ENCODE measurements around the gene AKT3.

Gene AKT3

GRCh38 chr1:243469497-243469896 is 380.5 kb downstream of the AKT3 start:
- H4K20me1 ChIP-seq (ENCODE audit: insufficient read depth, low read length, poor library complexity, severe bottlenecking): no peaks in the 10 kb centered on the region

GRCh38 chr1:243465738-243466137 is 384.3 kb downstream of the AKT3 start:
- Histone ChIP-seq H3K4me1 (ENCODE audit: insufficient read depth, low read length, poor library complexity, severe bottlenecking) (no peaks in the 10 kb centered on the region), H2AFZ (ENCODE audit: low read length) (no peak overlapping the region), H3K4me2 (ENCODE audit: low read depth, low read length, poor library complexity, severe bottlenecking) (no peak overlapping the region), H3F3A (ENCODE audit: low read depth) (no peaks in the 10 kb centered on the region), H3K9ac (ENCODE audit: low read depth, low read length, poor library complexity, severe bottlenecking) (no peak overlapping the region), H3K79me2 (ENCODE audit: insufficient read depth, low read length) (no peaks in the 10 kb centered on the region), H3K9me3 (ENCODE audit: insufficient read depth, low read depth, low read length) (no peaks in the 10 kb centered on the region), H4K20me1 (ENCODE audit: insufficient read depth, low read length, poor library complexity, severe bottlenecking) (no peaks in the 10 kb centered on the region), H3K9me2 (replicated peaks; ENCODE audit: low read depth, low read length) (no peaks in the 10 kb centered on the region), H3K36me3 (ENCODE audit: insufficient read depth, low read length) (no peaks in the 10 kb centered on the region), H3K4me3 (ENCODE audit: low read length, poor library complexity, severe bottlenecking) (no peak overlapping the region), H3K27me3 (ENCODE audit: insufficient read depth, low read length, poor library complexity, severe bottlenecking) (no peaks in the 10 kb centered on the region)
- TF ChIP-seq CTCF (conservative IDR thresholded peaks at IDR 0.05; ENCODE audit: low read length): no peak
- TF ChIP-seq EZH2phosphoT487 (IDR thresholded peaks at IDR 0.05; ENCODE audit: borderline replicate concordance): no peak

More at GRCh38 chr1:243469497-243469896, 380.5 kb downstream of the AKT3 start:
- Histone ChIP-seq H3K79me2 (ENCODE audit: insufficient read depth, low read length) (no peaks in the 10 kb centered on the region), H3K4me1 (ENCODE audit: insufficient read depth, low read length, poor library complexity, severe bottlenecking) (no peaks in the 10 kb centered on the region), H3K9ac (ENCODE audit: low read depth, low read length, poor library complexity, severe bottlenecking) (no peak overlapping the region), H3K4me3 (ENCODE audit: low read length, poor library complexity, severe bottlenecking) (no peak overlapping the region), H3K9me2 (replicated peaks; ENCODE audit: low read depth, low read length) (no peaks in the 10 kb centered on the region), H3K9me3 (ENCODE audit: insufficient read depth, low read depth, low read length) (no peaks in the 10 kb centered on the region), H3K27me3 (ENCODE audit: insufficient read depth, low read length, poor library complexity, severe bottlenecking) (no peaks in the 10 kb centered on the region), H3F3A (ENCODE audit: low read depth) (no peaks in the 10 kb centered on the region), H3K36me3 (ENCODE audit: insufficient read depth, low read length) (no peaks in the 10 kb centered on the region), H3K4me2 (ENCODE audit: low read depth, low read length, poor library complexity, severe bottlenecking) (no peak overlapping the region), H2AFZ (ENCODE audit: low read length) (no peak overlapping the region)
- TF ChIP-seq CTCF (conservative IDR thresholded peaks at IDR 0.05; ENCODE audit: low read length) (no peak), EZH2phosphoT487 (IDR thresholded peaks at IDR 0.05; ENCODE audit: borderline replicate concordance) (no peak)

- no peak for TF ChIP-seq CTCF (conservative IDR thresholded peaks at IDR 0.05; ENCODE audit: low read length)
- TF ChIP-seq EZH2phosphoT487 (IDR thresholded peaks at IDR 0.05; ENCODE audit: borderline replicate concordance): no peak
- H4K20me1 ChIP-seq (ENCODE audit: insufficient read depth, low read length, poor library complexity, severe bottlenecking): no peaks in the 10 kb centered on the region
- H2AFZ ChIP-seq (ENCODE audit: low read length): no peak overlapping the region
- H3K4me1 ChIP-seq (ENCODE audit: insufficient read depth, low read length, poor library complexity, severe bottlenecking): no peaks in the 10 kb centered on the region
- no peaks in the 10 kb centered on the region for H3K9me3 ChIP-seq (ENCODE audit: insufficient read depth, low read depth, low read length)
- H3K36me3 ChIP-seq (ENCODE audit: insufficient read depth, low read length): no peaks in the 10 kb centered on the region
- H3F3A ChIP-seq (ENCODE audit: low read depth): no peaks in the 10 kb centered on the region
- no peak overlapping the region for H3K9ac ChIP-seq (ENCODE audit: low read depth, low read length, poor library complexity, severe bottlenecking)
- H3K4me3 ChIP-seq (ENCODE audit: low read length, poor library complexity, severe bottlenecking): no peak overlapping the region
- H3K27me3 ChIP-seq (ENCODE audit: insufficient read depth, low read length, poor library complexity, severe bottlenecking): no peaks in the 10 kb centered on the region
- H3K79me2 ChIP-seq (ENCODE audit: insufficient read depth, low read length): no peaks in the 10 kb centered on the region
- H3K9me2 ChIP-seq (replicated peaks; ENCODE audit: low read depth, low read length): no peaks in the 10 kb centered on the region
- no peak overlapping the region for H3K4me2 ChIP-seq (ENCODE audit: low read depth, low read length, poor library complexity, severe bottlenecking)
Observed at GRCh38 chr1:243465081-243465480, 385.0 kb downstream of the AKT3 start.
